22Rv1 (cell line): ENCODE results near the gene CGREF1.

Source experiments
- CTCF ChIP-seq: fragments of 450-650 bp; IDR thresholded peaks from 2 replicates; pipeline ENCODE4 v1.5.1; 2017; ENCODE audit warnings: mild to moderate bottlenecking
- ZFX ChIP-seq: fragments of 450-650 bp; IDR thresholded peaks from 2 replicates; pipeline ENCODE4 v1.6.1; 2017; ENCODE audit warnings: antibody characterized with exemption, borderline replicate concordance

- TF ChIP-seq CTCF: peak; percentile 60; the same call in 1 of the 2 replicates
- TF ChIP-seq ZFX: no peak
Observed at GRCh38 chr2:27085062-27085672, 33.8 kb downstream of the CGREF1 start.
